Activated CD8-positive, alpha-beta T cell treated with anti-CD3 and anti-CD28 coated beads, Interleukin-2, amount 10 ng/mL, durations not matched to agents 7 days and 5 days (primary cell): Measurements from ENCODE around the gene TOX2. TPM values are rescaled to one million over a fixed set of nuclear protein-coding genes. Genes with fewer than 3 reads are reported as not detected.

Experiments used
- ATAC-seq: fragments of 150-1000 bp; cut with Tn5 transposase; one replicate; pipeline ENCODE4 v1.10.0; 2021; ENCODE audit warnings: moderate library complexity
- CTCF ChIA-PET: fragments of 350-600 bp; sonication (Branson Sonifier 250); formaldehyde crosslinking; loops from one replicate; lab custom pipeline; 2021; ENCODE audit warnings: antibody characterized with exemption; lab: Charles Lee
- POLR2A ChIA-PET: fragments of 350-600 bp; sonication (Branson Sonifier 250); formaldehyde crosslinking; loops from one replicate; lab custom pipeline; 2021; ENCODE audit warnings: antibody characterized with exemption; lab: Charles Lee
- DNase-seq: peaks from one replicate; pipeline ENCODE4 v3.0.0-alpha.2; 2020
- H3K27ac Mint-ChIP-seq: one replicate; pipeline ENCODE4 v1.8.0; 2021; ENCODE audit warnings: mild to moderate bottlenecking, mixed read lengths
- H3K27me3 Mint-ChIP-seq: one replicate; pipeline ENCODE4 v1.8.0; 2021; ENCODE audit warnings: low read depth, mixed read lengths
- H3K36me3 Mint-ChIP-seq: one replicate; pipeline ENCODE4 v1.8.0; 2021; ENCODE audit warnings: low read depth, mixed read lengths
- H3K4me1 Mint-ChIP-seq: one replicate; pipeline ENCODE4 v1.8.0; 2021; ENCODE audit warnings: low read depth, mixed read lengths
- H3K4me3 Mint-ChIP-seq: one replicate; pipeline ENCODE4 v1.8.0; 2021; ENCODE audit warnings: mild to moderate bottlenecking, mixed read lengths
- H3K9me3 Mint-ChIP-seq: one replicate; pipeline ENCODE4 v1.8.0; 2022; ENCODE audit warnings: mixed read lengths; ENCODE audit not compliant: insufficient read depth
- total RNA-seq, 2 experiments: library from RNA; stranded (reverse); gene quantifications; one replicate each; pipeline ENCODE4 v1.2.3, GENCODE V29; 2021

The TOX2 gene
- total RNA-seq, 2 experiments from 2014 or later: 0.31 to 0.61 TPM

DNA sequence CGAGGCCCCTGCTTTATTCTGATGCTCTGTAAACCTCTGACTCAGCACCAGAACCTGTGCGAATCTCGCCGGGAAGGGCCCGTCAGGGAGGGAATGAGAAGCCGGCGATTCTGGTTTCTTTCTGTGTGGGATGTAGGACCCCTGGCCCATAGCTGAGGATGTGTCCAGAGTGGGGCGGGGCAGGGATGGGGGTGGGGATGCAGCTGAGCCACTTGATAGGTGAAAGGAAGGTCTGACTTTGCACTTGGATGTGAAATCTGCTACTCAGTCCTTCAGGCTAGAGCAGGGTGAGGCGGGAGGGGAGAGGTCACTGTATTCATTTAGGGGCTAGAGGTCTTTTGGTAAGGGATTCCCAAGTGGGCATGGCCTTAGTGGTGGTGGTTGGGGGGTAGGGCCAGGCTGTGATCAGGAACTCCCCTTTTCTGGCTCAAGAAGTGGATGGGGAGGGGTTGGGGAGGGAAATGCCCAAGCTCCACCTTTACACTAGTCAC lies 2.3 kb downstream of the TOX2 start:
- Mint-ChIP-seq H3K9me3 (peaks cover 12% of the 10 kb centered on the region), H3K36me3 (peaks cover 14% of the 10 kb centered on the region), H3K4me1 (peaks cover 21% of the 10 kb centered on the region), H3K27me3 (peaks cover 81% of the 10 kb centered on the region), H3K27ac (no peak overlapping the region), H3K4me3 (no peak overlapping the region)
- DNase-seq (no peak), ATAC-seq (no peak)
- POLR2A ChIA-PET: no interaction called here
- CTCF ChIA-PET: no interaction called here

- Mint-ChIP-seq H3K36me3 (peaks cover 14% of the 10 kb centered on the region), H3K27ac (no peak overlapping the region), H3K27me3 (peaks cover 83% of the 10 kb centered on the region), H3K4me3 (no peak overlapping the region), H3K4me1 (peaks cover 24% of the 10 kb centered on the region), H3K9me3 (peaks cover 8% of the 10 kb centered on the region)
- ATAC-seq (no peak), DNase-seq (no peak)
- ChIA-PET POLR2A (no interaction called here), CTCF (no interaction called here)
Measured at GRCh38 chr20:43917380-43917779, 2.7 kb downstream of the TOX2 start.

DNA sequence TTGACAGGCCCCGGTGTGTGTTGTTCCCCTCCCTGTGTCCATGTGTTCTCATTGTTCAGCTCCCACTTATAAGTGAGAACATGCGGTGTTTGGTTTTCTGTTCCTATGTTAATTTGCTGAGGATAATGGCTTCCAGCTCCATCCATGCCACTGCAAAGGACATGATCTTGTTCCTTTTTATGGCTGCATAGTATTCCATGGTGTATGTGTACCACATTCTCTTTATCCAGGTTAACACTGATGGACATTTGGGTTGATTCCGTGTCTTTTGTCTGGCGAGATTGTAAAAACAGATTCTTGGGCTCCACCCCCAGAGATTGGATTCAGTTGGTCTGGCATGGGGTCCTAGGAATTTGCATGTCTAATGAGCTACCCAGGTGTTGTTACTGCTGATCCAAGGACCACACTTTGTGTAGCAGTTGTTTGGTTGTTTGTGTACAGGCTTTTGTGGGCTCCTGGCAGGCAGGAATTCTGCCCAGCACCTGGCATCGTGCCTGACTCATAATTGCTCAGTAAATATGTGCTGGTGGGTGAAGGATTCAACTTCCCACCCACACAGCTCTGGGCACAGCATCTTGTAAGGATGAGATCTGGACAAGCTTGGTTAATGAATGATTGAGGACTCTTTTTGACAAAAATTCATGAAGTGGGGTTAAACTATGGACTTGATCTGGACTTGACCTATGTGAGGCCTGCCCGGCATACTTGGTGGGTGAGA lies 5.2 kb downstream of the TOX2 start:
- DNase-seq (no peak), ATAC-seq (no peak)
- H3K9me3 Mint-ChIP-seq: no peaks in the 10 kb centered on the region
- peaks cover 82% of the 10 kb centered on the region for H3K27me3 Mint-ChIP-seq
- peaks cover 33% of the 10 kb centered on the region for H3K4me1 Mint-ChIP-seq
- POLR2A ChIA-PET: no interaction called here
- no peak overlapping the region for H3K27ac Mint-ChIP-seq
- peaks cover 4% of the 10 kb centered on the region for H3K36me3 Mint-ChIP-seq
- CTCF ChIA-PET: interaction anchor here (1.4 kb wide), 1 partner anchor 19 kb away, joined by 3 read pairs; no protein-coding TSS in a partner anchor
- H3K4me3 Mint-ChIP-seq: no peak overlapping the region

DNA sequence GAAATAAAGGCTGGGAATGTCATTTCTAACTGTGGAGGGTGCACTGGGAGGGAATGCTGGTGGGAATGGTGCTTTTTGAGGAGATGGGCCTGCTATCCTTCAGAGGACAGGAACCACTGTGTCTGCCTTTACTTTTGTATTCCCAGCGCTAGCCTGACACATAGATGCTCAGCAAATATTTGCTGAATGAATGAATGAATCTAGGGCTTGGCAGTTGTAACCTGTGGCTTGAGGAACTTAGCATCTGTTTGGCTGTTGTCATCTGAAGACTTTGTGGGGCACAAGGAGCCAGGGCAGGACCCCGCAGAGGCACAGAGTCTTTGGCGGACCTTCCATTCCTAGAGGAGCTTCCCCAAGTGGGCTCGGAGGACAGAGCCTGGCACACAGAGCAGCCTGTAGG lies 6.1 kb downstream of the TOX2 start:
- ATAC-seq (no peak), DNase-seq (no peak)
- Mint-ChIP-seq H3K9me3 (no peaks in the 10 kb centered on the region), H3K4me1 (peaks cover 33% of the 10 kb centered on the region), H3K27ac (no peak overlapping the region), H3K4me3 (no peak overlapping the region), H3K27me3 (peaks cover 83% of the 10 kb centered on the region), H3K36me3 (no peaks in the 10 kb centered on the region)
- ChIA-PET POLR2A (interaction anchor here (0.6 kb wide), 1 partner anchor 51 kb away, joined by 3 read pairs; no protein-coding TSS in a partner anchor), CTCF (interaction anchor here (1.4 kb wide), 1 partner anchor 18 kb away, joined by 3 read pairs; no protein-coding TSS in a partner anchor)

DNA sequence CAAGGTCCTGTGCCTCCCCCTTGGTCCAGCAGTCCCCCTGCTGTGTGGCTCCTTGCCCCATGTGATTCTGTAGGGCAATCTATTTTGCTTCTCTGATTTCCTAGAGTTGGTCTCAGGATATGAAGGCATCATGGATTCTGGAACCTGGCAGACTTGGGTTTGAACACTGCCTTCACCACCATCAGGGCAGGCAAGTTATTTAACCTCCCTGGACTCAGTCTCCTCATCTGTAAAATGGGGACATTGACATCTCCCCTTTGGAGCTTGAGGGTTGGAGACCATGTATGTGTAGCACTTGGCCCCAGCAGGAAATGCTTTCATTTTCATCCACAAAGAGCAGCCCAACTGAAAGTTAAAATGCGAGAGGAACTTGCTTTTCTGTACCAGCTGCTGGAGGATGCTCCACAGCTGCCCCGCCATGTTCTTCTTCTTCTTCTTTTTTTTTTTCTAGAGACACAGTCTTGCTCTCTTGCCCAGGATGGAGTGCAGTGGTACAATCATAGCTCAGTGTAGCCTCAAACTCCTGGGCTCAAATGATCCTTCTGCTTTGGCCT lies 6.7 kb downstream of the TOX2 start:
- POLR2A ChIA-PET: interaction anchor here (0.6 kb wide), 1 partner anchor 50 kb away, joined by 3 read pairs; no protein-coding TSS in a partner anchor
- ATAC-seq (no peak), DNase-seq (no peak)
- no peaks in the 10 kb centered on the region for H3K36me3 Mint-ChIP-seq
- H3K4me3 Mint-ChIP-seq: no peak overlapping the region
- H3K4me1 Mint-ChIP-seq: peaks cover 36% of the 10 kb centered on the region
- CTCF ChIA-PET: no interaction called here
- H3K9me3 Mint-ChIP-seq: no peaks in the 10 kb centered on the region
- no peak overlapping the region for H3K27ac Mint-ChIP-seq
- H3K27me3 Mint-ChIP-seq: peaks cover 87% of the 10 kb centered on the region

DNA sequence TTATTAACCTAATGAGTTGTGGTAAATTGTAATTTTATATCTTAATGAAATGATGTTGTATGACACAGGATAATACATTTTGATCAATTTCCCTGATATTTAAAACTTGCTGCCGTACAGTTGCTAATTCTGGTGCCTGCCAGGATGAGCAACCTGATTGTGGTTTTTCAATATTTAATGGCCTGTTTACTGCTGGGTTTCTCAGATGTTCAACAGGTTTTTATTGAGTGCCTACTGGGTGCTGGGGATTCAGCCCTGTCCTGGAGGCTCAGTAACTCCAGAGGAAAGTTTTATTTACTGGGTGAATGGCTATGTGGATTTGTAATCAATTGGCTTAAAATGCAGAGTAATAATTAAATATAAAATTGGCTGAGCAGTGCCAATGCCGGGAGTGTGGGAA lies 8.0 kb downstream of the TOX2 start:
- Mint-ChIP-seq H3K9me3 (no peaks in the 10 kb centered on the region), H3K36me3 (no peaks in the 10 kb centered on the region), H3K4me1 (peaks cover 43% of the 10 kb centered on the region), H3K4me3 (no peak overlapping the region), H3K27ac (no peak overlapping the region), H3K27me3 (peaks cover 85% of the 10 kb centered on the region)
- ChIA-PET POLR2A (no interaction called here), CTCF (no interaction called here)
- no peak for ATAC-seq
- no peak for DNase-seq

DNA sequence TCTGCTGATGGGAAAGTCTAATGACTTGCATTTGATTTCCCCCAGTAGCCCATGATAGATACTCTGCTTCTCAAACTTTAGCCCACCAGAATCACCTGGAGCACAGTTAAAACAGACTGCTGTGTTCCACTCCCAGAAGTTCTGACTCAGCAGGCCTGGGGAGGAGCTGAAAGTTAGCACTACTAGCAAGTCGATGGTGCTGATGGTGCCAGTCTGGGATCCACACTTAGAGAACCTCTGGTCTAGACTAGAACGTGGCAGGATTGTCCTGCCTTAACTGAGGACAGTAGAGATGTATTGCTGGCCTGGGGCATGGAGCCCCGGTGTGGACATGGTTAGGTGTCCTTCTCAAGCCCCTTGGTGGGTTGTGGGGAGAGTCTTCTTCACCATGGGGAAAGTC lies 8.7 kb downstream of the TOX2 start:
- ChIA-PET POLR2A (no interaction called here), CTCF (no interaction called here)
- peaks cover 43% of the 10 kb centered on the region for H3K4me1 Mint-ChIP-seq
- ATAC-seq (no peak), DNase-seq (no peak)
- H3K9me3 Mint-ChIP-seq: no peaks in the 10 kb centered on the region
- peaks cover 84% of the 10 kb centered on the region for H3K27me3 Mint-ChIP-seq
- no peaks in the 10 kb centered on the region for H3K36me3 Mint-ChIP-seq
- H3K4me3 Mint-ChIP-seq: no peak overlapping the region
- no peak overlapping the region for H3K27ac Mint-ChIP-seq

- H3K4me3 Mint-ChIP-seq: no peak overlapping the region
- H3K27ac Mint-ChIP-seq: no peak overlapping the region
- ChIA-PET POLR2A (no interaction called here), CTCF (no interaction called here)
- peaks cover 81% of the 10 kb centered on the region for H3K27me3 Mint-ChIP-seq
- H3K9me3 Mint-ChIP-seq: no peaks in the 10 kb centered on the region
- DNase-seq: no peak
- peaks cover 43% of the 10 kb centered on the region for H3K4me1 Mint-ChIP-seq
- H3K36me3 Mint-ChIP-seq: no peaks in the 10 kb centered on the region
- no peak for ATAC-seq
Measured at GRCh38 chr20:43923917-43924316, 9.3 kb downstream of the TOX2 start.

DNA sequence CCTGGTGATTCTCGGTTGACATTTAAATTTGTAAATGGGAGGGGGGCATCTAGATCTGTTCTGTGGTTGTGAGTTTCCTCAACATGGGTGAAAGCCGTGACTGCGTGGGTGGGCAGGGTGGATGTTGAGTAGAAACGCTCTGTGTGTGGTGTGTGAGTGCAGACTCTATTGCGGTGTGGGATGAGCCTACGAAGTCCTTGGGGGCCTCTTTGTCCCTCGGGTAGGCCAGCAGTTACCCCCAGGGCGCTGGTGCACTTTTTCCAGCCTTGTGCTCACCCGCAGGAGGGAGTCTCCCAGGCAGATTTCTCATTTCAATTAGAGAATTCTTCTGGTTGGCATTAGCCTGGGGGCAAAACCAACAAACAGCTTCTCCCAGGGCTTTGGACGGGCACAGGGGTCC lies 10.6 kb downstream of the TOX2 start:
- DNase-seq: no peak
- no peak for ATAC-seq

GRCh38 chr20:43925801-43926200 lies 11.1 kb downstream of the TOX2 start:
- H3K36me3 Mint-ChIP-seq: no peaks in the 10 kb centered on the region
- no peak overlapping the region for H3K4me3 Mint-ChIP-seq
- H3K27me3 Mint-ChIP-seq: peaks cover 75% of the 10 kb centered on the region
- ChIA-PET POLR2A (no interaction called here), CTCF (interaction anchor here (1.0 to 2.0 kb wide), 5 partner anchors 16 to 175 kb away, joined by 3 to 8 read pairs (median 4); no protein-coding TSS in a partner anchor)
- H3K9me3 Mint-ChIP-seq: no peaks in the 10 kb centered on the region
- no peak overlapping the region for H3K27ac Mint-ChIP-seq
- DNase-seq (peak; percentile 34), ATAC-seq (no peak)
- peaks cover 43% of the 10 kb centered on the region for H3K4me1 Mint-ChIP-seq

More for the DNA sequence above, 10.6 kb downstream of the TOX2 start:
- Mint-ChIP-seq H3K4me3 (no peak overlapping the region), H3K27ac (no peak overlapping the region), H3K36me3 (no peaks in the 10 kb centered on the region), H3K9me3 (no peaks in the 10 kb centered on the region), H3K4me1 (peaks cover 43% of the 10 kb centered on the region), H3K27me3 (peaks cover 79% of the 10 kb centered on the region)
- POLR2A ChIA-PET: no interaction called here
- CTCF ChIA-PET: interaction anchor here (1.0 to 2.0 kb wide), 5 partner anchors 17 to 175 kb away, joined by 3 to 8 read pairs (median 4); no protein-coding TSS in a partner anchor

DNA sequence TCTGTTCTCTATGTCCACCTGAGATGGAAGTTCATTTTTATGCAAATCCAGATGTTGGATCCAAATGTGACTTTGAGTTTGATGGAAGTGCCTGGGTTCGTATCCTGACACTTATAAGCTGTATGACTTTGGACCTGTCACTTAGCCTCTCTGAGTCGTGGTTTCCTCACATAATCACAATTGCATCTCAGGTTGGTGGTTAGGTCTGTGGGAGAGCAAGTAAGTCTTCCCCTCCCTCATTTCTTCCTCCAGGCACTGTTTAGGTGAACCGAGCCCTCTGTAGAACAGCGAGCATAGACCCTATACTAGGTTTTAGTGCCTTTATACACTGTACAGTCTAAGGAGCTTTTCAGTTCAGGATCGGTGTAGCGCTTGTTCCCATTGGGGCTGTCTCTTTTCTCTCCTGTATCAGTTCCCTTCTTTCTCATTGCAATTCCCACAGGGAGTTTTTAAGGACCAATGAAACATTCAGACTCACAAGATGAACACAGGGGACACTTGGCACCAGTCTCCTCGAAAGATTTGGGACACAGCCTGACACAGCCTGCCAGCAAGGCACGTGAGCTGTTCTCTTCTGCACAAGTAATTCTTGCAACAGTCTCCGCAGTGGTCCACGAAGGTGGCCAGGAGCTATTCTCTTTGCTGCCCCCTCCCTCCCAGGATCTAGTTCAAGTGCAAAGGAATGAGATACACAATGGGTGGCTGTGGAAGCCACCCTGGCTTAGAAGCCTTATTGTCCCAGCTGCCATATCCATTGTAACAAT lies 11.8 kb downstream of the TOX2 start:
- POLR2A ChIA-PET: no interaction called here
- H3K9me3 Mint-ChIP-seq: no peaks in the 10 kb centered on the region

More for the DNA sequence above, 11.8 kb downstream of the TOX2 start:
- CTCF ChIA-PET: interaction anchor here (1.0 to 2.0 kb wide), 4 partner anchors 16 to 176 kb away, joined by 3 to 8 read pairs (median 4); no protein-coding TSS in a partner anchor
- H3K4me1 Mint-ChIP-seq: peaks cover 39% of the 10 kb centered on the region
- peaks cover 73% of the 10 kb centered on the region for H3K27me3 Mint-ChIP-seq
- no peak overlapping the region for H3K4me3 Mint-ChIP-seq
- no peak overlapping the region for H3K27ac Mint-ChIP-seq
- H3K36me3 Mint-ChIP-seq: no peaks in the 10 kb centered on the region
- DNase-seq: no peak
- peak; percentile 23 for ATAC-seq
